ENCODE data around the gene UFSP2.

GRCh38 chr4:185468999-185469398 lies 43.2 kb upstream of the UFSP2 start:
- TF ChIP-seq CTCF (conservative IDR thresholded peaks at IDR 0.05 in 1 of 2, IDR thresholded peaks at IDR 0.05 in 1 of 2; ENCODE audit: extremely low read depth in 1 of 2, insufficient read depth in 1 of 2, low read depth in 1 of 2, low read length in 2 of 2) = no peak
- TF ChIP-seq EZH2 (IDR thresholded peaks at IDR 0.05; ENCODE audit: borderline replicate concordance, low read length) = no peak
